DND-41 (cell line): ENCODE data around the gene CCDC91.

ENCODE experiments used
- ATAC-seq: fragments of 200-7000 bp; cut with Tn5 transposase; 3 replicates; pipeline ENCODE4 v1.9.1; 2021; ENCODE audit warnings: low read depth; ENCODE audit not compliant: insufficient read depth
- DNase-seq: peaks from one replicate; pipeline ENCODE4 v3.0.0-alpha.2; 2020
- H2AFZ ChIP-seq: 2 replicates; pipeline ENCODE4 v1.6.0; 2012; ENCODE audit warnings: low read depth, low read length
- H3K27ac ChIP-seq: 2 replicates; pipeline ENCODE4 v1.5.1; 2012; ENCODE audit warnings: low read length, inconsistent platforms
- H3K27me3 ChIP-seq: fragments of 200-600 bp; sonication (generic); 2 replicates; pipeline ENCODE4 v1.6.0; 2012; ENCODE audit warnings: low read length, mild to moderate bottlenecking, inconsistent platforms; ENCODE audit not compliant: insufficient read depth, poor library complexity
- H3K36me3 ChIP-seq: 2 replicates; pipeline ENCODE4 v1.5.1; 2012; ENCODE audit warnings: low read length, inconsistent platforms; ENCODE audit not compliant: insufficient read depth
- H3K4me1 ChIP-seq: 2 replicates; pipeline ENCODE4 v1.5.1; 2012; ENCODE audit warnings: mild to moderate bottlenecking, low read length; ENCODE audit not compliant: insufficient read depth
- H3K4me2 ChIP-seq: 2 replicates; pipeline ENCODE4 v1.6.0; 2012; ENCODE audit warnings: mild to moderate bottlenecking, moderate library complexity, low read length, inconsistent platforms; ENCODE audit not compliant: insufficient read depth
- H3K4me3 ChIP-seq, 2 experiments: fragments of 200-600 bp in 1 of 2; shearing (Covaris generic) in 1 of 2; 2 replicates each; pipeline ENCODE4 v1.5.1; 2012 to 2016; ENCODE audit warnings: inconsistent platforms in 2 of 2, low read length in 2 of 2, mild to moderate bottlenecking in 2 of 2, low read depth in 1 of 2, moderate library complexity in 1 of 2
- H3K79me2 ChIP-seq: 2 replicates; pipeline ENCODE4 v1.6.0; 2012; ENCODE audit warnings: low read length, inconsistent platforms; ENCODE audit not compliant: insufficient read depth
- H3K9ac ChIP-seq: 2 replicates; pipeline ENCODE4 v1.6.0; 2012; ENCODE audit warnings: low read depth, mild to moderate bottlenecking, inconsistent platforms, low read length, moderate library complexity
- H3K9me3 ChIP-seq: 2 replicates; pipeline ENCODE4 v1.5.1; 2012; ENCODE audit warnings: low read length, moderate library complexity, mild to moderate bottlenecking, inconsistent platforms; ENCODE audit not compliant: insufficient read depth, severe bottlenecking
- H4K20me1 ChIP-seq: 2 replicates; pipeline ENCODE4 v1.6.0; 2012; ENCODE audit warnings: low read length; ENCODE audit not compliant: insufficient read depth
- CTCF ChIP-seq: IDR thresholded peaks from 2 replicates; pipeline ENCODE4 v1.5.1; 2012; ENCODE audit warnings: borderline replicate concordance, low read length, moderate library complexity, mild to moderate bottlenecking; ENCODE audit not compliant: poor library complexity, severe bottlenecking; ENCODE audit errors: extremely low read depth
- EZH2 ChIP-seq: IDR thresholded peaks from 3 replicates; pipeline ENCODE4 v1.6.1; 2012; ENCODE audit warnings: borderline replicate concordance, low read depth, mild to moderate bottlenecking, moderate library complexity, low read length, inconsistent platforms; ENCODE audit not compliant: severe bottlenecking

Gene CCDC91

DNA sequence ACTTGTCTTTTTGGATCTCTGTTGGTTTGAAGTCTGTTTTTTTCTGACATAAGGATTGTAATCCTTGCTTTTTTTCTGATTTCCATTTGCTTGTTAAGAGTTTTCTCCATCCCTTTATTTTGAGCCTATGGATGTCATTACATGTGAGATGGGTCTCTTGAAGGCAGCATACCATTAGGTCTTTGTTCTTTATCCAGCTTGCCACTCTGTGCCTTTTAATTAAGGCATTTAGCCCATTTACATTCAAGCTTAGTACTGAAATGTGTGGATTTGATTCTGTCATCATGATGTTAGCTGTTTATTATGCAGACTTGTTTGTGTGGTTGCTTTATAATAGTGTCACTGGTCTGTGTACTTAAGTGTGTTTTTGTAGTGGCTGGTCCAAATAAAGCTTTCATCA lies 100.0 kb downstream of the CCDC91 start:
- H3K9ac ChIP-seq: no peak overlapping the region
- no peaks in the 10 kb centered on the region for H3K4me1 ChIP-seq
- no peak for TF ChIP-seq EZH2
- no peak for TF ChIP-seq CTCF
- no peak overlapping the region for H2AFZ ChIP-seq
- H3K9me3 ChIP-seq: peaks cover 18% of the 10 kb centered on the region
- H3K27ac ChIP-seq: no peak overlapping the region
- no peak for ATAC-seq
- H3K36me3 ChIP-seq: peaks cover 13% of the 10 kb centered on the region; the same call in 1 of the 2 replicates
- H3K79me2 ChIP-seq: peaks cover 23% of the 10 kb centered on the region
- no peak overlapping the region for H3K4me3 ChIP-seq
- no peak overlapping the region for H3K4me2 ChIP-seq
- no peak for DNase-seq
- H3K27me3 ChIP-seq: no peaks in the 10 kb centered on the region
- no peaks in the 10 kb centered on the region for H4K20me1 ChIP-seq

- no peak overlapping the region for H3K9ac ChIP-seq
- no peak overlapping the region for H3K4me2 ChIP-seq
- no peak overlapping the region for H3K27ac ChIP-seq
- H3K4me1 ChIP-seq: no peaks in the 10 kb centered on the region
- H3K4me3 ChIP-seq: no peak overlapping the region
- ATAC-seq: no peak
- H2AFZ ChIP-seq: no peak overlapping the region
- TF ChIP-seq EZH2 (no peak), CTCF (no peak)
- no peak for DNase-seq
- H3K79me2 ChIP-seq: peaks cover 16% of the 10 kb centered on the region
- H3K36me3 ChIP-seq: peaks cover 13% of the 10 kb centered on the region; the same call in 1 of the 2 replicates
- no peaks in the 10 kb centered on the region for H4K20me1 ChIP-seq
- no peaks in the 10 kb centered on the region for H3K27me3 ChIP-seq
- peaks cover 18% of the 10 kb centered on the region for H3K9me3 ChIP-seq
Measured at GRCh38 chr12:28292699-28293098, 102.4 kb downstream of the CCDC91 start.

DNA sequence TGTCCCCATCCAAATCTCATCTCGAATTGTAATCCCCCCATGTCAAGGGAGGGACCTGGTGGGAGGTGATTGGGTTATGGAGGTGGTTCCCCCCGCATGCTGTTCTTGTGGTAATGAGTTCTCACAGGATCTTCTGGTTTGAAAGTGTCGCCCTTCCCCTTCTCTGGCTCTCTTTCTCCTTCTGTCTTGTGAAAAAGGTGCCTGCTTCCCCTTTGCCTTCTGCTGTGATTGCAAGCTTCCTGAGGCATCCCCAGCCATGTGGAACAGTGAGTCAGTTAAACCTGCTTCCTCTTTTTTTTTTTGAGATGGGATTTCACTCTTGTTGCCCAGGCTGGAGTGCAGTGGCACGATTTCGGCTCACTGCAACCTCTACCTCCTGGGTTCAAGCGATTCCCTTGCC lies 104.0 kb downstream of the CCDC91 start:
- no peak for ATAC-seq

More for the DNA sequence above, 104.0 kb downstream of the CCDC91 start:
- Histone ChIP-seq H3K27me3 (no peaks in the 10 kb centered on the region), H3K27ac (no peak overlapping the region), H3K79me2 (peaks cover 13% of the 10 kb centered on the region; the same call in 1 of the 2 replicates), H3K9me3 (peaks cover 14% of the 10 kb centered on the region), H3K36me3 (peaks cover 13% of the 10 kb centered on the region; the same call in 1 of the 2 replicates), H3K4me1 (no peaks in the 10 kb centered on the region), H3K4me3 (no peak overlapping the region), H2AFZ (no peak overlapping the region), H3K4me2 (no peak overlapping the region), H3K9ac (no peak overlapping the region), H4K20me1 (no peaks in the 10 kb centered on the region)
- DNase-seq: no peak
- no peak for TF ChIP-seq EZH2
- TF ChIP-seq CTCF: no peak
